ENCODE results near the gene RANBP1.

The RANBP1 gene

DNA sequence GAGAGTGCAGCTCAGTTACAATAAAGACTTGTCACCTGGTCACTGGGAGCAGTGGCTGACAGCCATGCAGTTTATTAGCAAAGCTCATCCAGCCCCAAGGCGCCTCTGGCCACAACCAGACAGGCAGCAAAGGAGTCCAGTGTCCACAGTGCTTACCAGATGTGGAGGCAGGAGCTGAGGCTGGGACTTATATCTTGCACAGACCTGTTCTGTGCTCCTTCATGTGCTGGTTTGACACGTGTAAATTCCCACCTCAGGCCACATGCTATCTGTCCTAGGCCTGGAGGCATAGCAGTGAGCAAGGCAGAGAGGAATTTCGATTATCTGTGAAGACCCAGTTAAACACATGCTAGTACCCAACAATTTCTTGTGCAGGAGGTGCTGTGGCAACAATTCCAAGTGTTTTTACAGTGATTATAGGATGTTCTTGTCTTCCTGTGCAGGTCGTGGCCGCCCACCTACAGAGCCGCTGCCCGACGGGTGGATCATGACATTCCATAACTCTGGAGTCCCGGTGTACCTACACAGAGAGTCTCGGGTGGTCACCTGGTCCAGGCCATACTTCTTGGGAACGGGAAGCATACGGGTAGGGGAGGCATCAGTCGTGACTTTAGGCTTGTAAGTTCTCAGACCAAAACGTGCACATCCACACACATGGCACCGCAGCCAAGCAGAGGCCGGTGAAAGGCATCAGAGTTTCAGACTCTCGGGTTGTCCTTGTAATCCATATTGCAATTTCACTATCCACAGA is 26.5 kb upstream of the RANBP1 start:
- DNase-seq: no peak

DNA sequence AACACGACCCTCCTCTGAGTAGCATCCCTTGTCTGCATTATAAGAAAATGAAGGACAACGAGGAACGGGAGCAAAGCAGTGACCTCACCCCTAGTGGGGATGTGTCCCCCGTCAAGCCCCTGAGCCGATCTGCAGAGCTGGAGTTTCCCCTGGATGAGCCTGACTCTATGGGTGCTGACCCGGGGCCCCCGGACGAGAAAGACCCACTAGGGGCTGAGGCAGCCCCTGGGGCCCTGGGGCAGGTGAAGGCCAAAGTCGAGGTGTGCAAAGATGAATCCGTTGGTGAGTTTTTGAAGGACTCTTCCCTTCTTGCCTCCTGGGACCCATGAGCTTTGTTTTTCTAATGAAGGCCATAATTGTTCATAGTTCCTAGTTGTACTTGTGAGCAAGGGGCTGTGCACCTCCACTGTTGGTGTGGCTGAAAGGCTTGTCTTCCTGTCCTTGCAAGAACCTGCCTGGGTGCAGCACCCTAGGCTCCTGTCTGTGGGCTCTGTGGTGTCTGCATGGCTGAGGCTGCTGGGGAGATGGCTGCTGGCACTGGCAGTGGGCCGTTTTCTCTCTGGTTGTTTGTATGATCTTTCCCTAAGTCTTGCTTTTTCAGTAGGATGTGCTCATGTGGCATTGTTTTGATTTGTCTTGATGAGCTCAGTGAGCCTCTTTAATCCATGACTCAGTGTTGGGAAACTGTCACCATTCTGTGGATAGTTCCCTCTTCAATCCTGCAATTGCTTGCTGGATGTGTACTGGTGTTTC is 25.8 kb upstream of the RANBP1 start:
- DNase-seq: no peak

DNA sequence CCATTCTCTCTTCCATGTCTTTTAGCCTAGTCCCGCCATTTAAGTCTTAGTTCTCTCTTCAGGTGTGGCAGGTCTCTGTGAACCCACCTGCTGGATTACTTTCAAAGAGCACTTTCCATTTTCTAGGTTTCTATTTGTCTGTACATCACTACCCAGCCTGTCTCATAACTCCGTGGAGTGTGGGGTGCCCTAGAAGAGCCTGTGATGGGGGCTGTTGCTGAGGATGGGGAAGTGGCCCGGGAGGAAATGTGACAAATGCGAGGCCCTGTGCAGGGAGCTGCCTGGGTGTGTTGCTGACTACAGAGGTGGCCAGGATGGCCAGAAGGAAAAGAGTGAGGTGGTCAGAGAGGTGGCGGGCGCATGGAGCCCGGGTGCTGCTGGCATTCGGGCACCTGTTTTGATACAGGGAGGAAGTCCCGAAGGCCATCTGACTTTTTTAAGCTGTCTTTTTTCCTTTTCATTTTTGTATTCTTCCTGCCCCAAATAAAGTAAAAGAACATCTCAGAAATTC is 25.1 kb upstream of the RANBP1 start:
- no peak for DNase-seq

DNA sequence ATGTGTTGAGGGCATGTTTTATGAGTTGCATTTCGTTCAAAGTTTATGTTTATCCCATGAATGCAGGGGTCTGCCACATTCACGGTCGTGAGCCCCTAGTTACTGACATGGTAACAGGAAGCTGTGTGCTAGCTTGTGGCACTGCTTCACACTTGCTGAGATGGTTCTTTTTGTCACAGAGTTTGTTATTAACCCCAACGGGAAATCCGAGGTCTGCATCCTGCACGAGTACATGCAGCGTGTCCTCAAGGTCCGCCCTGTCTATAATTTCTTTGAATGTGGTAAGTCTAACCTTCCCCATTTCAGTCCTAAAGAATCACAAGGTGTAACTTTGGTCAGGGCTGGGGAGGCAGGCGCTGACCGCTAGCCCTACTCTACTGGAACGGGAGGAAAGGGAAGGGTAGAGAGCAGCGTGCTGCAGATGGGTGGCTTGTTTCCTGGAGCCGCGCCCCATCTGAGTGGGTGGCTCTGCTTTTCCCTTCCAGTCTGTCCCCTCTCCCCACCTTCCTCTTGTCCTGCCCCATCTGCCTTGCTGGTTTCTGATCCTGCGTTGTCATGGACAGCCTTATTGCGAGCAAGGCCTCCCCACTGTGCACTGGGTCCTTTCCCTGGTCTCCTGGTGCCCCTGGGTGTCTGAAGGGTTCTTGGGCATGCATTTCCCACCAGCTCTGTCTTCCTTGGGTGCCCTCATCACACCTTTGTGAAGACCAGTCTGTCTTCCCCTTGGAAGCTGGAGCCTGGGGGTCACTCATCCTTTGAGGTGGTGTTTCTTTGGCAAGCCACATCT is 24.0 kb upstream of the RANBP1 start:
- no peak for DNase-seq

DNA sequence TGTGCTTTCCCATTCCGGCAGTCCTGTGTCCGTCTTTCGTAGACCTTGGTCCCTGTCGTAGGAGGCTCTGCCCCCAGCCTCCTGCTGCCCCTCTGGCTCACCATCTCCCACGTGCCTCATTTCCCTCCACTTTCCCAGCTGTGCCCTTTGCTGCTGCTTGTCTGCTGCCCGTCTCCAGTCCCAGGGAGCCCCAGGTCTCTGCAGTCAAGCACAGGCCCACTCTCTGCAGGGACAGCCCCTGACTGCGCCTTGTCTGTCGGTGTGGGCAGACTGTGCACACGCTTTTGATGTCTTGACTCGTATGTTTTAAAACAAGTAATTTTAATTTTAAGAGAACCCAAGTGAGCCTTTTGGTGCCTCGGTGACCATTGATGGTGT is 23.4 kb upstream of the RANBP1 start:
- no peak for DNase-seq

DNA sequence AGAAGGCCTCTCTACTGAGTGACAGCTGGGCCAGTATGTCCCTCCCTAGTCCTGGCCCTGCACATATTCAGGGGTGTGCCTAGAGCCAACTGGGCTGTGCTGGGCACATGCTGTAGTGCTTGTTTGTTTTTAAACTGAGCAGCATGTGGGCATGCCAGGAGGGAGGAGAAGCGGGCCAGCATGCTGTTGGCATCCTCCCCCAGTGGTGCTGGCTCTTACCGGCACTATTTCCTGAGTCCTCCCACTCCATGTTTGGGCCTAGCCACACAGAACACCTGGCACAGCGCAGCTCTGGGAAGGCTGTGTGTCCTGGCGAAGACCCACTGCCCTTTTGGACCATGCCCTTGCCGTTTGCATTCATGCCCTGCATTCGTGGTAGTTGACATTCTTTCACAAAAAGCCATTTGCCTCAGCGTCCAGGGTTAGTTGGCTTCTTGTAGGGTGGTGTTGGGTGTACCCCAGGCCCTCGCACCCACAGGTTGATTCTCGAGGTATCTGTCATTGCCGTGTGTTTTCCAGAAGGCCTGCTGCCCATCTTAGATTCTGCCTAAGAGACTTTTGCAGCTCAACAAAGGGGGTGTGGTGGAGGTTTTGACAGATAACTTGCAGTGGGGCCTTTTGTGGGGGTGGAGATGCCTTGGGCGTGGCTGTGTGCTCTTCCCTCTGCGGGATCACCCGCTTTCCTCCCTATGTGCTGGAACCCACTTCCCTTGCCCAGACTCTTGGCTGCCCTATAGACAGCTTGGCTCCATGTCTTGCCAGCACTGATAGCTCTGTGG is 22.3 kb upstream of the RANBP1 start:
- no peak for DNase-seq

DNA sequence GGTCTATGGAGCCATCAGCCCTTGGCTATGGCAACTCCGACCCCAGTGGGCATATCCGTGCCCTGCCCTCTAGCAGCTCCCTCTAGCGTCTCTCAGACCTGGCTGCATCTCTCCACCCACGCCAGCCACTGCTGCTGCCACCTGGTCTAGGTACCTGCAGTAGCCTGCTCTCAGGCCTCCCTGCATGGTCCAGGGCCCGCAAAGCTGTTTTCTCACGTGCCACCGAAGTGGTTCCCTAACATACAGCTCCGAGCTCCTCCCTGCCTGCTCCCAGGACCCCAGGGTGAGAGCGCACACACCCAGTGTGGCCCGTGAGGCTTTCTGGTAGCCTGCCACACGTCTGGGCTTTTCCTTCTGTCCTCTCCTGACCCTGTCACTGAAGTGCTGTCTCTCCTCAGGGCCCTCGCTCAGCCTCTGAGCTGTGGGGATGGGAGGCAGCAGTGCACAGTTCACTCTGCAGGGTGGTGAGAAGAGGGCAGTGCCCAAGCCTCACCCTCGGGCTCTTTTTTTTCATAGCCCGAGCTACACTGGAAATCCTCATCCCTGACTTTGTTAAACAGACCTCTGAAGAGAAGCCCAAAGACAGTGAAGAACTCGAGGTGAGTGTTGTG is 21.6 kb upstream of the RANBP1 start:
- no peak for DNase-seq

DNA sequence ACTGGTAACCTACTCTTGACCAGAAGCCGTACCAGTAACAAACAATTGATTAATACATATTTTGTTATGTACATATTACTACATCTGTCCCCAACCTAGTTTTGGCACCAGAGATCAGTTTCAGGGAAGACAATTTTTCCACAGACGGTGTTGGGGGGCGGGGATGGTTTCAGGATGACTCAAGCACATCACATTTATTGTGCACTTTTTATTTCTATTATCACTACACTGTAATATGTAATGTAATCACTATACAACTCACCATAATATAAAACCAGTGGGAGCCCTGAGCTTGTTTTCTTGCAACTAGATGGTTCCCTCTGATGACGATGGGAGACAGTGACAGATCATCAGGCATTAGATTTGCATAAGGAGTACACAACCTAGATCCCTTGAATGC is 20.4 kb upstream of the RANBP1 start:
- no peak for DNase-seq

DNA sequence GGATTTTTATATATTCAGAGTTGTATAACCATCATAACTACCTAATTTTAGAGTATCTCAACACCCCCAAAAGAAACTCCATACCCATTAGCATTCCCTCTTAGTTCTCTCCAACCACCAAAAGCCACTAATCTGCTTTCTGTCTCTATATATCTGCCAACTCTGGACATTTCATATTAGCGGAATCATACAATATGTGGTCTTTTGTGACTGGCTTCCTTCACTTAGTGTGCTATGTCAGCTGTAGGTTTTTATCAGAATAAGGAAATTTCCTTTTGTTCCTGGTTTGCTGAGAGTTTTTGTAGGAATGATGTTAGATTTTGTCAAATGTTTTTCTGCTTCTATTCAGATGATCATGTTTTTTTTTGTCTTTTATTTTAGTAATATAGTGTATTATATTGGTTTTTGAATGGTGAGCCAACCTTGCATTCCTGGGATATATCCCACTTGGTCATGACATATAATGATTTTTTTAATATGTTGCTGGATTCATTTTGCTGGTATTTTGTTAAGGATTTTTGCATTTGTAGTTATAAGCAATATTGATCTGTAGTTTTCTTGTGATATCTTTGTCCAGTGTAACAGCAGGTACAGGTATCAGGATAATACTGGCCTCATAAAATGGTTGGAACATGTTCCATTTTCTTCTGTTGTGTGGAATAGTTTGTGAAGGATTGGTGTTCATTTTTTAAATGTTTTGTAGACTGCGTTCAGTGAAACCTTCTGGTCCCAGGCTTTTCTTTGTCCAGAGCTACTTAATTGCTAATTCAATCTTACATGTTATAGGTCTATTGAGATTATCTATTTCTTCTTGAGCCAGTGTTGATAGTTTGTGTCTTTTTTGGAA is 19.1 kb upstream of the RANBP1 start:
- DNase-seq: no peak

DNA sequence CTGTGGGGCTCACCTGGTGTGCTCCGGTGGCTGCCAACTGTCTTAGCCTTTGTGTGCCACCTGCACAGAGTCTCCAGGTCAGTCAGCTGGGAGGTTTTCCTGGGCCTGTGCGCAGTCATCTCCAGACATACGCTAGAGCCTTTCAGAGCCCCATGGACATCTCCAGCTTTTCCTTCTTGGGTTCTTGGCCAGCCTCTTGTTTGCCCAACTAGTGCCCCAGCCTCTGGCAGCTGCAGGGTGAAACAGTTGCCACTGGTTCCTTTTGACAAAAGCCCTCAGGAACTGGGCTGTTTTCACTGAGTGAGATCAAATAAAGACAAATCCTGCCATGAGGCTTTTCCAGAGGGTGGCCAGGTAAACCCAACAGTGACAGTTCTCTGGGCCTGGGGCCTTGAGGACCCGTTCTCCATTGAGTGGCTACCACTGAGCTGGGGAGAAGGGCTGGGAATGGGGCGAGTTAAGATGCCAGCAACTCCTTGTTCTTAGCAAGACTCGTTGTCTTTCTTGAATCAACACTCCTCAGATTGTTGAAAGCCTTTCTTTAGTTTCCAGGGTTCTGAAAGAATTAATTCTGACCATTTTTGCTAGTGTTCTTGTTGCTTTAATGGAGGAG is 16.7 kb upstream of the RANBP1 start:
- DNase-seq: no peak

DNA sequence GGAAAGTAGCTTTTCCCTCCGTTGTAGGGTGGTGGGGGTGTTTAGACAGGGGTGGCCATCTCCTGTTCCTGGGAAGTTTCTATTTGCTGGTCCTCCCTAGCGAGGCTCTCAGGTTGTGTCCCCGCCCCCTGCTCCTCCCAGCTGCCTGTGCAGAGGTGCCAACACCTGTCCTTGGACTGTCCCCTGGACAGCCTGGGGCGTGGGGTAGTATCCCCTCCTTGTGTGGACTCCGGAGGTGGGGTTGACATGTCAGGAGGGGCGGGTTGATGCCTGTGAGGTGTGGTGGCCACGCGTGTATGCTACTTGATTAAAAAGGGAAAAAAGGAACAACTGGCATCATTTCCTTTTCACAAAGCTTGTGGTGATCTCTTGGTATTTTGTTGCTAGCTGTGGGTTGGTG is 14.3 kb upstream of the RANBP1 start:
- no peak for DNase-seq

DNA sequence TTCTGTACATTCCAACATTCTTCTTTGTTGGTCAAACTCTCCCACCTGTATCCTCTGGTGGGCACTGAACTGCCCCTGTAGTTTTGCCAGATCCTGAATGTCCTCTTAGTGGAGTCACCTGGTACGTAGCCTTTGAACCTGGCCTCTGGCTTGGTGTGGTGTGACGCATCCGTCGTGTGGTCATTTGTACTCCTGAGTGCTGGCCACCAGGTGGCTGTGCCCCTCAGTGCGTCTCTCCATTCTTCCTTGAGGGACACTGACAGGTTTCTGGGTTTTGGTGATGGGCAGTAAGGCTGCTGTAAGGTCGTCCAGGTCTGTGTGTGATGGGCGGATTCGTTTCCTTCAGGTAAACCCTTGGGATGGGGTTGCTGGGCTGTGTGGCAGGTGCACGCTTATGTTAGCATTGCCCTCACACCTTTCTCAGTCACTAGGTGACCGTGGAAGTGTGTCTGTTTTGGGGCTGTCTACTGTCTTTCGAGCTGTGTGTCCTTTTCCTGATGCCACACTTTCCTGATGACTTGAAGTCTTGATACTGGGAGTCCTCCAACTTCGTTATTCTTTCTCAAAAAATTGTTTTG is 13.6 kb upstream of the RANBP1 start:
- no peak for DNase-seq

DNA sequence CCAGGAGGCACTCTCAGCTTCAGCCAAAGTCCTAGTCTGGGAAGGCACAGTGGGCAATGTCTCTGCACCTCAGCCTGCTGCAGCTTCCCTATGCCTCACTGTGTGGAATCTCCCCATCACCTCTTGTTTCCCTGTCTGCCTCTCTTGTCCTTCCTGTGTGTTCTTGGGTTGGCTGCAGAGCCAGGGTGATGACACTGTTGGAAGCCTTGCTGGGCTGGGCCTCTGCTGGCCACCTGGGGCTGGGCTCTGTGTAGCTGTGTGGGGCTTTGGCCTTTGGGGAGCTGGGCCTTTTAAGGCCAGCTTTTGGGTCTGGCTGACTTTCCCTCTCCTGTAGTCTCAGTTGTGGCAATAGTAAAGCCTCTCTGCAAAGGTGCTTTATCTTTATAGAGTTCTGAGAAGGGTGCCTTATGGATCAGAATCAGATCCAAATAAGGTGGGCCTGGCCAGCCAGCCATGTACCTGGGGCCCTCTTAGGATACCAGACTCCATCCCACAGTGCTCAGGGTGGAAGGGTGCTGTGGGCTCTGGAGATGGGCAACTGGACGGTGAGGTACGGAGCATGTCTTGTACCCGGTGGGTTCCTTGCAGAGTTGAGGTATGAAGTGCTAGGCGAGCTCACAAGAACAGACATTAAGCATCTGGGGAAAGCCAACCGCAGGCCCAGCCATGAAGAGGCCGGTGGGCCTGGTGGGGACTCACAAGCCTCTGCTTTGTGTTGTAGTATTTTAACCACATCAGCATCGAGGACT is 10.3 kb upstream of the RANBP1 start:
- DNase-seq: no peak

DNA sequence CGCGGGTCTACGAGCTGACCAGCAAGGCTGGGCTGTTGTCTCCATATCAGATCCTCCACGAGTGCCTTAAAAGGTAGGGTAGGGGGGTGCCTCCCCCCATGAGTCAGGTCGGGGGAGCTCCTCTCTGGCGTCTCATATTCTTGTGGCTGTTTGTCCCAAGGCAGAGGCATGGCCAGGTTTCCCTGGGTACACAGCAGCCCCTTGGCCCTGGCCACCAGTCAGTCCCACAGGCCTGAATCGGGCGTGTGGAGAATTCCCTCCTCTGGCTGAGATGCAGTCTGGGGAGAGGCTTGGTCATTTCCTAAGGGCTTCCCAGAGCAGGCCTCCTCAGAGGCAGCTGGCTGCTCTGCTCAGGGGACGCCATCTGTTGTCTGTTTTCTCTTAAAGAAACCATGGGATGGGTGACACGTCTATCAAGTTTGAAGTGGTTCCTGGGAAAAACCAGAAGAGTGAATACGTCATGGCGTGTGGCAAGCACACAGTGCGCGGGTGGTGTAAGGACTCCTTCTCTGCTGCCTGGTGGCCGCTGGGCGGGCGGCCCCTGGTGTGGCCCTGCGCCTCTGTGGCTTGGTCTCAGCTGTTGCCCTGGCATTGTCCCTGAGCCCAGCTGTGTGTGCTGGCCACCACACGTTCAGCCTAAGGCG is 9.6 kb upstream of the RANBP1 start:
- DNase-seq: no peak

DNA sequence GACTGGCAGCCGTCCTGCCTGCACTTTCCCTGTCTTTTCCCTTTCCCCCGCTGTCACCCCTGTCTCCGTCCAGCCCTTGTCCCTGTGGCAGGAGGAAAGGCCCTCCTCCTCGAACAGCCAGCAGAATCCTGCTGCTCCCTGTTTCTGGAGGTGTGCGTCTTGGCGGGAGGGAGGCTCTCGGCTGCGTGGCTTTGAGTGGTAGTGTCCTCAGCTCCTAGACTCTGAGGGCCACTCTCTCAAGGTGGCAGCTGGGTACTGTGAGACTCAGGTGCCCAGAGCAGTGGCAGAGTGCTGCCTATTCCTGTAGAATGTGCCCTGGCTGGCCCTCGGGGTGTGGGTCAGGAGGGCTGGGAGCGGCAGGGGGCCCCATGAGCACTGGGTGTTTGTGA is 9.1 kb upstream of the RANBP1 start:
- no peak for DNase-seq

DNA sequence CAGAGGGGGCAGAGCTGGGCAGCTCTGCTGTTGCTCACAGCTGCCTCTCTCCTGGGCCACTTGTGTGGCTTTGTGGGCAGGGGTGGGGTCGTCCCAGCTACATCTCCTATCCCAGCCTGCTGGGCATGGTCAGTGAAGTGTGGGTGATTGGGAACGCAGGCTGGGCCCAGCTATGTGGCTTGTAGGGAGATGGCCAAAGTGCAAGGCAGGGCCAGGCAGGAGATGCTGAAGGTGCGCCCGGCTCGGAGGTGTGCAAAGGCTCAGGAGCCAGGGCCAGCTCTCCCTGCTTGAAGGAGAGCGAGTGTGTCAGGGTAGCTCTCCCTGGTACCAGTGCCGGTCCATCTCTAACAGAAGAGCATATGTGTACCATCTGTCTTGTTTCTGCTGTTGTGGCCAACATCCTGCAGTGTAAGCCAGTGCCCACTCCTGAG is 8.4 kb upstream of the RANBP1 start:
- no peak for DNase-seq

DNA sequence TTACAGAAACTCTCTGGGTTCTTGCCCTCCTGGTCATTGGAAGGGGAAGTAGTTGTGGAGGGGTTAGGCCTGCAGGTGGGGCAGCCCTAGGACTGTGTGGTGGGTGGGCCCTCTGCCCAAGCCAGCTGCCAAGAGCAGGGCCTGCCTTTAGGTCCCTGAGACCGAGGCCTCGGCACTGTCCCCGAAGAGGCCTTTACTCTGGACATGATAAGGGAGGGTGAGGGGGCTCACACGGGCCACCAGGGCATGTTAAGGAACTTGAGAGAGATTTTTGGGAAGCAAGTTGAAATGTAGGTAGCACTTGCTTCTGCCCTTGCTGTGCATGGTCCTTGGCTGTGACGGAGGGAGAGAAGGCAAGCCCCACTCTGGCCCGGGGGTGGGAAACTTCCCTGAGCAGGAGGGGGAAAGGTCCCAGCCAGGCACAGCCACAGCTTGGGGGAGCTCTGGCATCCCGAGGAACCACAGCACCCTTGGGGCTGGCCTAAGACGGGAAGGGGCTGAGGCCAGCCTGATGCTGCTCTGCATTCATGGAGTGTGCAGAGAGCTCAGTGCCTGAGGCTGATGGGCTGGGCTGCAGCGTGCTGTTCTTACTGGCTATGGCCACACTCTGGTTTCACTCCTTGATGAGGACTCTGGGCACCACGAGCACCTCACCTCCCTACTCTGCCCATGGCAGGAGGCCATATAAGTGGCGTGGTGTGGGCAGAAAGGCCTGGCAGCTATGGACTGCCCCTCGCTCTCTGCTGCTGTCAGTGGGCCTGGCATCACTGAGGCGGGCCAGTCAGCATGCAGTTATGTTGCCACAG is 7.8 kb upstream of the RANBP1 start:
- DNase-seq: no peak

DNA sequence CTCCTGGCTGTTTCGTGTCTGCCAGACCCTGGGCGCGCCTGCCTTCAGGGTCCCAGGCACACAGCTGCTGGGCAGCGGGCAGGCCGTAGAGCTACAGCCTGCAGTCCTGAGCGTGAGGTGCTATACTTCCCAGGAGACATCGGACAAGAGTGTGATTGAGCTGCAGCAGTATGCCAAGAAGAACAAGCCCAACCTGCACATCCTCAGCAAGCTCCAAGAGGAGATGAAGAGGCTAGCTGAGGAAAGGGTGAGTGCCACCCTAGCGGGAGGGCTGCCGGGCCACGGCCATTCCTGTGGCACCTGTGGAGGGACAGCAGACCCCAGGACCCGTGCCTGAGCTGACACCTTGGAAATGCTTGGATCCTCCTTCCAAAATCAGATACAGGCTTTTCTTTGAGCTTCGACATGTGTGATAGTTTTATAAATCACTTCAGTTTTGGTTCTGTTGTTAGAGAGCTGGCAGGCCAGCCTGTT is 7.1 kb upstream of the RANBP1 start:
- DNase-seq: no peak

Measured in NCI-H1417 (cell line).